Stomach (tissue), 9 donors: Measurements from ENCODE around the gene CARD19. TPM values are rescaled to one million over a fixed set of nuclear protein-coding genes. Genes with fewer than 3 reads are reported as not detected.
"Not testable (repeated sequence)": the region's sequence is repeated elsewhere in the genome, so short reads cannot be mapped to it uniquely, and the experiment has no call there.

Experiments used
- DNase-seq, 2 donors: peaks; one replicate each; pipeline versions ENCODE4 v3.0.0 to v3.0.0-alpha.2; 2013 to 2019
- H3K27ac ChIP-seq, 5 donors: fragments of 200-600 bp in 4 of 5; sonication (generic) in 4 of 5; one replicate each; pipeline ENCODE4 v1.5.1; 2013 to 2019; ENCODE audit warnings: mild to moderate bottlenecking in 1 of 5, moderate library complexity in 1 of 5
- H3K27me3 ChIP-seq, 3 donors: fragments of 200-600 bp; sonication (generic); one replicate each; pipeline ENCODE4 v1.5.1; 2017 to 2019; ENCODE audit warnings: mixed run types in 1 of 3
- H3K36me3 ChIP-seq, 4 donors: fragments of 200-600 bp; sonication (generic); 1 replicate in 3 of 4; 2 replicates in 1 of 4; pipeline ENCODE4 v1.5.1; 2016 to 2019
- H3K4me1 ChIP-seq, 4 donors: fragments of 200-600 bp; sonication (generic); one replicate each; pipeline ENCODE4 v1.5.1; 2016 to 2019
- H3K4me3 ChIP-seq, 4 donors: fragments of 200-600 bp; sonication (generic) in 3 of 4; one replicate each; pipeline ENCODE4 v1.5.1; 2016 to 2019; ENCODE audit warnings: mild to moderate bottlenecking in 1 of 4
- H3K9me3 ChIP-seq, 4 donors: fragments of 200-600 bp; sonication (generic); one replicate each; pipeline ENCODE4 v1.5.1; 2016 to 2019
- EP300 ChIP-seq: sonication (generic); formaldehyde crosslinking; IDR thresholded peaks from one replicate; pipeline ENCODE4 v1.6.1; 2017; ENCODE audit warnings: antibody characterized with exemption
- POLR2A ChIP-seq, 4 donors: fragments of 450-650 bp; IDR thresholded peaks; one replicate each; pipeline ENCODE4 v1.6.1; 2016; ENCODE audit warnings: antibody characterized with exemption in 4 of 4, control low read depth in 2 of 4, mild to moderate bottlenecking in 1 of 4, moderate library complexity in 1 of 4
- POLR2AphosphoS5 ChIP-seq, 3 donors: sonication (generic); formaldehyde crosslinking; IDR thresholded peaks; one replicate each; pipeline ENCODE4 v1.6.1; 2016; ENCODE audit warnings: antibody characterized with exemption in 3 of 3
- WGBS, 5 donors: extraction: QIAGEN DNeasy Blood & Tissue Kit in 3 of 5; methylation state at CpG; one replicate each; pipeline versions ENCODE4 v1.1.5 to v1.1.7; 2013 to 2018; 5-methylcytosine and 5-hydroxymethylcytosine counted together
- intact Hi-C: fragments of 100-400 bp; cut with DNase I; formaldehyde crosslinking; loops from one replicate; pipeline ENCODE4 v1.15.1; 2023; ENCODE audit warnings: low total_unique reads
- polyA plus RNA-seq, 3 donors: library from polyadenylated mRNA; stranded (reverse); fragments of 200-250 nt; gene quantifications; one replicate each; pipeline ENCODE4 v1.2.3, GENCODE V29; 2013
- total RNA-seq, 5 donors: library from RNA; depleted of rRNA; stranded (reverse); fragments of >200 nt; gene quantifications; one replicate each; pipeline versions ENCODE4 v1.1.0 to v1.2.3, GENCODE V29; 2014 to 2016
- TF ChIP-seq, protein P1 (sequence below), 7 experiments: fragments of 450-650 bp in 4 of 7; fragments of 200-600 bp in 3 of 7; sonication (generic) in 3 of 7; IDR thresholded peaks; one replicate each; pipeline ENCODE4 v1.5.1; 2016 to 2019; ENCODE audit warnings: antibody characterized with exemption in 7 of 7, control low read depth in 2 of 7, mild to moderate bottlenecking in 1 of 7
- donor health status: healthy with polysubstance abuse.
- donor health status: Bipolar disorder and iron deficiency.
- donor health status: healthy.

The CARD19 gene
- total and polyA plus RNA-seq, 8 donors: 14.3 to 95.1 (median 45.6) TPM

DNA sequence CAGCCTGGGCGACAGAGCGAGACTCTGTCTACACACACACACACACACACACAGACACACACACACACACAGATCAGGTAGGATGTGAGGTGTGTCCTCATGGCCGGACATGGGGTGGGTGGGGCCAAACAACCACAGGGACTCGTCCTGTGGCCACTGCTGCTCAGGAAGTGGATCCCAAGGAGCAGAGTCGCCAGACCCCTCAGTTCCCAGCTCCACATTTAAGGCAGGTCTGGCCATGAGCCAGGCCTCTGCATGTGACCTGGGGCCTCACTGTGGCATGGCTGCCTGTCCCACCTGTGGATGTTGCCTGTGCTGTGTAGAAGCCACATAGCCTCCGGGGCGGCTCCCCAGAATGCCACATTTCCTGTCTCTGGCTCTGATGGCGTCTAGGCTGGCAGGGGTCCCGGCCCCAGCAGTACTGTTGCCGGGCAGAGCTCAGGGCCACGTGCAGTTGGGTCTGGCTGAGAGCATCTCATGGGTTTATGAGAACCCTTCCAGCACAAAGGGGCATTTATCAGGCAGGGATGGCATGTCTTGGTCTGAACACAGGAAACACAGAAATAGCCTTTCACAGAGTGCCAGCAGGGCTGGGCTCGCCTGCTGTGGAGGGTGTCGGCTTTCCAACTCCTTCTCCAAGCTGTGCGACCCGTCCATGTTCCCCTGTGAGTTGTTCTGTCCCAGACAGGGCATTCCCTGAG lies 48.0 kb downstream of the CARD19 start:
- Histone ChIP-seq H3K4me3 (no peak overlapping the region), H3K27ac (peak overlapping the region in 1 of 5 donors; percentile 10), H3K9me3 (no peaks in the 10 kb centered on the region), H3K4me1 (peaks cover 6 to 11% (median 7%) of the 10 kb centered on the region in 4 donors), H3K36me3 (no peaks in the 10 kb centered on the region), H3K27me3 (no peaks in the 10 kb centered on the region)
- intact Hi-C loops: no loop called here
- WGBS, 5 donors: 37 to 53% (median 47%) methylated on average over 11 to 15 of the region's 15 CpGs
- TF ChIP-seq POLR2A (IDR thresholded peaks at IDR 0.05): no peak
- TF ChIP-seq, protein P1, sequence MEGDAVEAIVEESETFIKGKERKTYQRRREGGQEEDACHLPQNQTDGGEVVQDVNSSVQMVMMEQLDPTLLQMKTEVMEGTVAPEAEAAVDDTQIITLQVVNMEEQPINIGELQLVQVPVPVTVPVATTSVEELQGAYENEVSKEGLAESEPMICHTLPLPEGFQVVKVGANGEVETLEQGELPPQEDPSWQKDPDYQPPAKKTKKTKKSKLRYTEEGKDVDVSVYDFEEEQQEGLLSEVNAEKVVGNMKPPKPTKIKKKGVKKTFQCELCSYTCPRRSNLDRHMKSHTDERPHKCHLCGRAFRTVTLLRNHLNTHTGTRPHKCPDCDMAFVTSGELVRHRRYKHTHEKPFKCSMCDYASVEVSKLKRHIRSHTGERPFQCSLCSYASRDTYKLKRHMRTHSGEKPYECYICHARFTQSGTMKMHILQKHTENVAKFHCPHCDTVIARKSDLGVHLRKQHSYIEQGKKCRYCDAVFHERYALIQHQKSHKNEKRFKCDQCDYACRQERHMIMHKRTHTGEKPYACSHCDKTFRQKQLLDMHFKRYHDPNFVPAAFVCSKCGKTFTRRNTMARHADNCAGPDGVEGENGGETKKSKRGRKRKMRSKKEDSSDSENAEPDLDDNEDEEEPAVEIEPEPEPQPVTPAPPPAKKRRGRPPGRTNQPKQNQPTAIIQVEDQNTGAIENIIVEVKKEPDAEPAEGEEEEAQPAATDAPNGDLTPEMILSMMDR (IDR thresholded peaks at IDR 0.05): no peak
- TF ChIP-seq POLR2AphosphoS5 (IDR thresholded peaks at IDR 0.05): no peak
- TF ChIP-seq EP300: no peak
- peak in 1 of 2 donors; percentile 79 for DNase-seq

GRCh38 chr9:93146696-93147095 lies 50.7 kb downstream of the CARD19 start:
- WGBS, 5 donors: 80 to 87% (median 85%) methylated on average over 6 of the region's 6 CpGs
- DNase-seq, H3K27ac ChIP-seq, H3K4me3 ChIP-seq, H3K9me3 ChIP-seq, H3K36me3 ChIP-seq, intact Hi-C loops, H3K27me3 ChIP-seq: not testable (repeated sequence)
- peaks cover 6 to 11% (median 7%) of the 10 kb centered on the region in 4 donors for H3K4me1 ChIP-seq

GRCh38 chr9:93147632-93148031 lies 51.6 kb downstream of the CARD19 start:
- DNase-seq: no peak
- Histone ChIP-seq H3K9me3 (no peaks in the 10 kb centered on the region), H3K27ac (no peak overlapping the region), H3K27me3 (no peaks in the 10 kb centered on the region), H3K4me3 (no peak overlapping the region), H3K4me1 (peaks cover 6 to 11% (median 7%) of the 10 kb centered on the region in 4 donors), H3K36me3 (no peaks in the 10 kb centered on the region)
- WGBS, 5 donors: 68 to 75% (median 72%) methylated on average over 2 of the region's 2 CpGs
- TF ChIP-seq POLR2A (IDR thresholded peaks at IDR 0.05) (no peak), POLR2AphosphoS5 (IDR thresholded peaks at IDR 0.05) (no peak), EP300 (no peak)
- TF ChIP-seq, protein P1 (IDR thresholded peaks at IDR 0.05): no peak
- intact Hi-C loops: no loop called here

DNA sequence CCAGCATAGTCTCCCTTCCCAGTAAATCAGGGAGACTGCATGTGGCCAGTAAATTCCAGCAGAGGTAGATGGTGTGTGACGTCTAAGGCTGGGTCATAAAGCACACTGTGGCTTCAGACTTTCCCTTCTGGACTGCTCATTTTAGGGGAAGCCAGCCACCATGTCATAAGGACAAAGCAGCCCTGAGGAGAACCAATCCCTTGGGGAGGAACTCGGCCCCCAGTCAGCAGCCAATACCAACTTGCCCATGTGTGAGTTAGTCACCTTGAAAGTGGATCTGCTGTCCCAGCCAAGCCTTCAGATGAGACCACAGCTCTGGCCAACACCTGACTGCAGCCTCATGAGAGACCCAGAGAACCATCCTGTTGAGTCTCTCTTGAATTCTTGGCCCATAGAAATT lies 52.7 kb downstream of the CARD19 start:
- TF ChIP-seq POLR2AphosphoS5 (IDR thresholded peaks at IDR 0.05): no peak
- TF ChIP-seq EP300: no peak
- TF ChIP-seq POLR2A (IDR thresholded peaks at IDR 0.05): no peak
- TF ChIP-seq, protein P1 (IDR thresholded peaks at IDR 0.05): no peak
- no peaks in the 10 kb centered on the region for H3K27me3 ChIP-seq
- H3K4me3 ChIP-seq: no peak overlapping the region
- 85 to 95% (median 86%) methylated on average over 2 of the region's 2 CpGs for WGBS, 5 donors
- no peaks in the 10 kb centered on the region for H3K9me3 ChIP-seq
- intact Hi-C loops: no loop called here
- peaks cover 6 to 9% (median 7%) of the 10 kb centered on the region in 4 donors for H3K4me1 ChIP-seq
- DNase-seq: no peak
- H3K27ac ChIP-seq: no peak overlapping the region
- no peaks in the 10 kb centered on the region for H3K36me3 ChIP-seq

DNA sequence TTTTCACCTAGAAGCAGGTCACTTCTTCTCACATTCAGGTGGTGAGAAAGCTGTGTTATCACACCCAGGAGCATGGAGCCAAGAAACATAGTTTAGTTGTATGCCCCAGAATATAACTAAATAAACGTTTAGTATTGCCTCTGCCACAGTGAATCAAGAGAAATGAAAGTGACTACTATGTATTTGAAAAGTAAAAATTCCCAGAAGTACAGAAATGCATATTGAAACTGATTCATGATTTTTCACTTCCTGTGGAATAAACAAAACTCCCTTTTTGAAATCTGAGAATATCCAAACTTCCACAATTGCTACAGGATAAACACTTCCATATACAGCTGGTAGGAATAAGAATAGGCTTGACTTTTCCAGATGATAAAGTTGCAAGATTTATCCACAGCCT lies 53.3 kb downstream of the CARD19 start:
- no peak for DNase-seq
- intact Hi-C loops: no loop called here
- 5 to 19% (median 11%) methylated on average over 1 of the region's 1 CpG for WGBS, 5 donors

More for the DNA sequence above, 53.3 kb downstream of the CARD19 start:
- no peaks in the 10 kb centered on the region for H3K9me3 ChIP-seq
- peaks cover 0 to 3% (median under 1%) of the 10 kb centered on the region in 4 donors for H3K4me1 ChIP-seq
- H3K27me3 ChIP-seq: no peaks in the 10 kb centered on the region
- no peak overlapping the region for H3K4me3 ChIP-seq
- TF ChIP-seq, protein P1 (IDR thresholded peaks at IDR 0.05): no peak
- TF ChIP-seq POLR2AphosphoS5 (IDR thresholded peaks at IDR 0.05): no peak
- no peak for TF ChIP-seq POLR2A (IDR thresholded peaks at IDR 0.05)
- no peak for TF ChIP-seq EP300
- H3K27ac ChIP-seq: no peak overlapping the region
- no peaks in the 10 kb centered on the region for H3K36me3 ChIP-seq
